Osteoblast (primary cell): ENCODE data around the gene STEAP3. TPM values are rescaled to one million over a fixed set of nuclear protein-coding genes. Genes with fewer than 3 reads are reported as not detected.

Source experiments
- DNase-seq: peaks from one replicate; pipeline ENCODE4 v3.0.0; 2011; ENCODE audit warnings: low spot score, mixed read lengths; ENCODE audit not compliant: insufficient read length; ENCODE audit errors: missing footprints
- H2AFZ ChIP-seq: 2 replicates; pipeline ENCODE4 v1.6.0; 2011; ENCODE audit warnings: mild to moderate bottlenecking, low read length
- H3K27ac ChIP-seq: 2 replicates; pipeline ENCODE4 v1.5.1; 2011; ENCODE audit warnings: mild to moderate bottlenecking, low read depth, low read length, moderate library complexity
- H3K27me3 ChIP-seq: 2 replicates; pipeline ENCODE4 v1.6.0; 2012; ENCODE audit warnings: mild to moderate bottlenecking, control low read depth, inconsistent platforms, low read length, moderate library complexity; ENCODE audit not compliant: insufficient read depth
- H3K36me3 ChIP-seq: 2 replicates; pipeline ENCODE4 v1.5.1; 2011; ENCODE audit warnings: mild to moderate bottlenecking, low read length, control low read depth, moderate library complexity; ENCODE audit not compliant: insufficient read depth
- H3K4me1 ChIP-seq: 2 replicates; pipeline ENCODE4 v1.5.1; 2011; ENCODE audit warnings: mild to moderate bottlenecking, low read length, control low read depth, moderate library complexity; ENCODE audit not compliant: insufficient read depth
- H3K4me2 ChIP-seq: 2 replicates; pipeline ENCODE4 v1.6.0; 2011; ENCODE audit warnings: mild to moderate bottlenecking, low read length; ENCODE audit not compliant: insufficient read depth
- H3K4me3 ChIP-seq: fragments of 200-600 bp; sonication (generic); 3 replicates; pipeline ENCODE4 v1.5.1; 2012; ENCODE audit warnings: mild to moderate bottlenecking, low read length, inconsistent platforms; ENCODE audit not compliant: insufficient read depth
- H3K79me2 ChIP-seq: 2 replicates; pipeline ENCODE4 v1.6.0; 2012; ENCODE audit warnings: mild to moderate bottlenecking, low read length, control low read depth, inconsistent platforms; ENCODE audit not compliant: insufficient read depth
- H3K9me3 ChIP-seq: 2 replicates; pipeline ENCODE4 v1.5.1; 2011; ENCODE audit warnings: low read depth, low read length, control low read depth
- H4K20me1 ChIP-seq: 2 replicates; pipeline ENCODE4 v1.6.0; 2012; ENCODE audit warnings: mild to moderate bottlenecking, low read length, control low read depth; ENCODE audit not compliant: insufficient read depth
- total RNA-seq: library from RNA; depleted of rRNA; stranded (reverse); fragments of >200 nt; gene quantifications from 2 replicates; pipeline ENCODE4 v1.2.3, GENCODE V29; 2012
- TF ChIP-seq, protein P1 (sequence below): IDR thresholded peaks from 2 replicates; pipeline ENCODE4 v1.5.1; 2011; ENCODE audit warnings: mild to moderate bottlenecking, low read depth, low read length, moderate library complexity; ENCODE audit errors: extremely low read depth

The STEAP3 gene
- total RNA-seq, 1 donor = 40.9 TPM

DNA sequence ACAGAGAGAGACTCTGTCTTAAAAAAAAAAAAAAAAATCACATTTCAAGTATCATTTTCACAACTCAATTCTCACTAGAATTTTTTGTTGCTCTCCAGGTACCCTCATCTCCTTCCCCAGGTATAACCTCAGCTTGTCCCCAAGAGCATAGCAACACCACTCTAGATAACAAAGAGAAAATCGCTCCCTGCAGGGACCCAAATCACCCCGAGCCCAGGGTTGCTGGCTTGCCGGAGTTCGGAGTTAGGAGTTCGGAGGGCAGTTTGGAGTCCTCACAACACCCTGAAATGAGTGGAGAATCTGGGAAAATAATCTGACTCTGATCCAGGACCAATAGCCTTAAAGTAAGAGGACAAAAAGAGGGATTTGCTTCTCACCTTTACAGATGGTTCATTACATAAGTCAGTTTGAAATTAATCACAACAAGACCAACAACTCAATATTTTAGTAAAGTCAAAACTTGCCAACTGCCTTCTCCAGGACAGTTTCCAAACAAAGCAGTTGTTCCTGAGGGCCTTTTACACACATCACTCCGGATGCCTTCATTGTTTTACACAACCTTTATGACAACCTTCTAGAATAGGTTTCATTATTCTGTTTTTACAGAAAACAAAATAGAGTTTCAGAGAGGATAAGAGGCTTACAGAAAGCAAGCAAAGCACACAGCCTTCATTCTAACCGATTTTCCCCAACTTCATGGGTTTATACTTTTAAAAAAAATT lies 83.9 kb downstream of the STEAP3 start:
- no peaks in the 10 kb centered on the region for H3K79me2 ChIP-seq
- no peak overlapping the region for H3K4me2 ChIP-seq
- TF ChIP-seq, protein P1, sequence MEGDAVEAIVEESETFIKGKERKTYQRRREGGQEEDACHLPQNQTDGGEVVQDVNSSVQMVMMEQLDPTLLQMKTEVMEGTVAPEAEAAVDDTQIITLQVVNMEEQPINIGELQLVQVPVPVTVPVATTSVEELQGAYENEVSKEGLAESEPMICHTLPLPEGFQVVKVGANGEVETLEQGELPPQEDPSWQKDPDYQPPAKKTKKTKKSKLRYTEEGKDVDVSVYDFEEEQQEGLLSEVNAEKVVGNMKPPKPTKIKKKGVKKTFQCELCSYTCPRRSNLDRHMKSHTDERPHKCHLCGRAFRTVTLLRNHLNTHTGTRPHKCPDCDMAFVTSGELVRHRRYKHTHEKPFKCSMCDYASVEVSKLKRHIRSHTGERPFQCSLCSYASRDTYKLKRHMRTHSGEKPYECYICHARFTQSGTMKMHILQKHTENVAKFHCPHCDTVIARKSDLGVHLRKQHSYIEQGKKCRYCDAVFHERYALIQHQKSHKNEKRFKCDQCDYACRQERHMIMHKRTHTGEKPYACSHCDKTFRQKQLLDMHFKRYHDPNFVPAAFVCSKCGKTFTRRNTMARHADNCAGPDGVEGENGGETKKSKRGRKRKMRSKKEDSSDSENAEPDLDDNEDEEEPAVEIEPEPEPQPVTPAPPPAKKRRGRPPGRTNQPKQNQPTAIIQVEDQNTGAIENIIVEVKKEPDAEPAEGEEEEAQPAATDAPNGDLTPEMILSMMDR = no peak
- no peaks in the 10 kb centered on the region for H3K27me3 ChIP-seq
- no peaks in the 10 kb centered on the region for H3K36me3 ChIP-seq
- no peaks in the 10 kb centered on the region for H4K20me1 ChIP-seq
- no peaks in the 10 kb centered on the region for H3K4me1 ChIP-seq
- H2AFZ ChIP-seq = no peak overlapping the region
- H3K4me3 ChIP-seq = no peak overlapping the region
- DNase-seq = no peak
- no peaks in the 10 kb centered on the region for H3K9me3 ChIP-seq
- H3K27ac ChIP-seq = no peak overlapping the region

DNA sequence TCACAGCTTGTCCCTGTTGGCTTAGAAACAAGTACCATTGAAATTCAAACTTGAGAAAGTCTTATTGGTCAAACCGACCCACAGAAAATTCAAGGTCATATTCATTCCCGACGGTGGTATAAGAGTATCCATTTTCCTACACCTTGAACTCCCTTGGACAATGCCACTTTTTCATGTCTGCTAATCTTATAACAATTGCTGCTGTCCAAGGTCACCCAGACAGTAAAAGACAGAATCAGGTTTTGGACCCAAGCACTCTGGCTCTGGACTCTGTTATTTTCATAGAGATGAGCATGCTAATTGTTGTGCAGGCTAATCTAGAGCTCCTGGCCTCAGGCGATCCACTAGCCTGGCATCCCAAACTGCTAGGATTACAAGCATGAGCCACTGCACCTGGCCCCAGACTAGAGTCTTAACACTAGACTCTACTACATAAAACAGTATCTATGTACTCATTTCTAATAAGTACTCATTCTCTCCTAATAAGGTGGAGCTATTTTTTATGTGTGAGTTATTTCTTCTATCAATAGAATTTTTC lies 85.2 kb downstream of the STEAP3 start:
- Histone ChIP-seq H3K27me3 (no peaks in the 10 kb centered on the region), H3K9me3 (no peaks in the 10 kb centered on the region), H3K27ac (no peak overlapping the region), H3K4me1 (no peaks in the 10 kb centered on the region), H3K4me2 (no peak overlapping the region), H4K20me1 (no peaks in the 10 kb centered on the region), H3K4me3 (no peak overlapping the region), H2AFZ (no peak overlapping the region), H3K79me2 (no peaks in the 10 kb centered on the region), H3K36me3 (no peaks in the 10 kb centered on the region)
- no peak for DNase-seq
- TF ChIP-seq, protein P1 = no peak

DNA sequence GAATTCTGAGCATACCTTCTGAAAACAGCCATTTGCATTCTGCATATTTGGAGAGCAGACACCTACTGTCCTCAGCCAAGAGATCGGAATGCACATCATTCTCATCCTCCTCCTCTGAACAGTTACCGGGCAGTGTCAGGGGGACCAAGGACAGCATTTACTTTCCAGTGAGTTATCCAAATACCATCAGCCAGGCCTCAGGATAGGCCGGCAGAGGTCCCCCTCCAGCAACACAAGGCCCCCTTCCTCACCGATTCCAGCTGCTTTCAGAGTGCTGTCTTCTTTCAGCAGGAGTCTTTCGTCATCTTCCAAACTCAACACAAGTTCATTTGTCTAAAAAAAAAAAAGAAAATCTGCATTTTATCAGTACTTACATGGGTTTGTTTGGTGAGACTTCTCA lies 87.7 kb downstream of the STEAP3 start:
- TF ChIP-seq, protein P1 = no peak
- Histone ChIP-seq H3K9me3 (no peaks in the 10 kb centered on the region), H2AFZ (no peak overlapping the region), H3K27me3 (no peaks in the 10 kb centered on the region), H3K4me3 (no peak overlapping the region), H3K4me2 (no peak overlapping the region), H3K27ac (no peak overlapping the region), H3K36me3 (no peaks in the 10 kb centered on the region), H4K20me1 (no peaks in the 10 kb centered on the region), H3K79me2 (no peaks in the 10 kb centered on the region), H3K4me1 (peaks cover 7% of the 10 kb centered on the region)
- no peak for DNase-seq

DNA sequence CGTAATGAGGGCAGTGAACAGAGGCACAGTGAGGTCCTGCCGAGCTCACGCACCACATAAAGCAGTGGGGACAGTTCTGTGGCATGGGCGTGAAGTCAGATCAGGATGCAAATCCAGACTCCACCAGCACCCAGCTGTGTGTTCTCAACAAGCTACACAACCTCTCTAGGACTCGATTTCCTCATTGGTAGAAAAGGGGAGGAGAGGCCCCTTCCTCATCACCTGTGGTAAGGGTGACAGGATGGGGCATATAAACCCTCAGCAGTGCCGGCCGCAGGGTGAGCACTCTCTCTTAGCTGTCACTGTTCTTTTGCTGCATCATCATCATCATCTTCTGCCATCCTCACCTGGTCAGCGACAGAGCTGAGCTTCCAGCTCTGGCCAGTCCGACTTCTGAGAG lies 88.2 kb downstream of the STEAP3 start:
- no peaks in the 10 kb centered on the region for H3K79me2 ChIP-seq
- H3K9me3 ChIP-seq = no peaks in the 10 kb centered on the region
- no peaks in the 10 kb centered on the region for H3K27me3 ChIP-seq
- no peak overlapping the region for H2AFZ ChIP-seq
- H3K4me1 ChIP-seq = peaks cover 7% of the 10 kb centered on the region
- H3K4me2 ChIP-seq = no peak overlapping the region
- DNase-seq = no peak
- H3K36me3 ChIP-seq = no peaks in the 10 kb centered on the region
- no peak overlapping the region for H3K27ac ChIP-seq
- TF ChIP-seq, protein P1 = no peak
- no peaks in the 10 kb centered on the region for H4K20me1 ChIP-seq
- H3K4me3 ChIP-seq = no peak overlapping the region

Other genes starting within 250 kb of the STEAP3 start
- not detected in 2 replicates for gene C1QL2, start 65.1 kb upstream of the STEAP3 start, total RNA-seq
- gene C2orf76, start 143.0 kb downstream of the STEAP3 start, total RNA-seq = 6.5 and 10.3 TPM in 2 replicates
- gene DBI, start 143.1 kb downstream of the STEAP3 start, total RNA-seq = 65.1 and 77.2 TPM in 2 replicates
- 1.1 and 1.2 TPM in 2 replicates for gene TMEM37, start 208.0 kb downstream of the STEAP3 start, total RNA-seq